SK-N-SH treated with all-trans-retinoic acid at 6 μM for 48 hours (cell line): Measurements from ENCODE around the gene CREB3.

ENCODE experiments used
- ARNTL ChIP-seq: fragments of 450-650 bp; formaldehyde crosslinking; IDR thresholded peaks from 2 replicates; pipeline ENCODE4 v1.5.0; 2020; ENCODE audit warnings: low read depth, mild to moderate bottlenecking, moderate library complexity, borderline replicate concordance
- CSRNP3 ChIP-seq: fragments of 250-450 bp; sonication (Bioruptor Pico); IDR thresholded peaks from 2 replicates; pipeline ENCODE4 v1.5.1; 2021; ENCODE audit warnings: mild to moderate bottlenecking, moderate library complexity
- ESRRG ChIP-seq: fragments of 250-450 bp; sonication (Bioruptor Pico); IDR thresholded peaks from 2 replicates; pipeline ENCODE4 v1.6.1; 2021; ENCODE audit warnings: mild to moderate bottlenecking
- OSR1 ChIP-seq: fragments of 250-450 bp; sonication (Bioruptor Pico); IDR thresholded peaks from 2 replicates; pipeline ENCODE4 v1.8.0; 2022; ENCODE audit warnings: moderate library complexity, mild to moderate bottlenecking, inconsistent platforms
- PATZ1 ChIP-seq: fragments of 250-450 bp; sonication (Bioruptor Pico); IDR thresholded peaks from 2 replicates; pipeline ENCODE4 v1.8.0; 2020; ENCODE audit warnings: mild to moderate bottlenecking, moderate library complexity, borderline replicate concordance
- RARB ChIP-seq: fragments of 250-450 bp; sonication (Bioruptor Pico); IDR thresholded peaks from 2 replicates; pipeline ENCODE4 v1.8.0; 2021; ENCODE audit warnings: mild to moderate bottlenecking, moderate library complexity
- SNAI2 ChIP-seq: fragments of 250-450 bp; sonication (Bioruptor Pico); IDR thresholded peaks from 2 replicates; pipeline ENCODE4 v1.5.0; 2020; ENCODE audit warnings: mild to moderate bottlenecking, moderate library complexity
- TCF4 ChIP-seq: fragments of 250-450 bp; sonication (Bioruptor Pico); IDR thresholded peaks from 2 replicates; pipeline ENCODE4 v1.8.0; 2021; ENCODE audit warnings: mild to moderate bottlenecking, moderate library complexity, borderline replicate concordance
- TOX ChIP-seq: fragments of 250-450 bp; sonication (Bioruptor Pico); IDR thresholded peaks from 2 replicates; pipeline ENCODE4 v1.8.0; 2021; ENCODE audit warnings: mild to moderate bottlenecking, moderate library complexity, borderline replicate concordance
- ZC3H10 ChIP-seq: fragments of 250-450 bp; sonication (Bioruptor Pico); IDR thresholded peaks from 2 replicates; pipeline ENCODE4 v1.5.1; 2021; ENCODE audit warnings: mild to moderate bottlenecking, moderate library complexity
- ZFP3 ChIP-seq: fragments of 250-450 bp; sonication (Bioruptor Pico); IDR thresholded peaks from 2 replicates; pipeline ENCODE4 v1.5.0; 2020; ENCODE audit warnings: mild to moderate bottlenecking, moderate library complexity
- ZFP30 ChIP-seq: fragments of 450-650 bp; formaldehyde crosslinking; IDR thresholded peaks from 2 replicates; pipeline ENCODE4 v1.5.0; 2022; ENCODE audit warnings: mild to moderate bottlenecking, moderate library complexity
- ZNF565 ChIP-seq: fragments of 450-650 bp; formaldehyde crosslinking; conservative IDR thresholded peaks from 2 replicates; pipeline ENCODE4 v1.5.0; 2020; ENCODE audit warnings: low read depth, mild to moderate bottlenecking, moderate library complexity
- ZNF70 ChIP-seq: fragments of 450-650 bp; formaldehyde crosslinking; IDR thresholded peaks from 2 replicates; pipeline ENCODE4 v1.5.0; 2020; ENCODE audit warnings: mild to moderate bottlenecking, moderate library complexity

DNA sequence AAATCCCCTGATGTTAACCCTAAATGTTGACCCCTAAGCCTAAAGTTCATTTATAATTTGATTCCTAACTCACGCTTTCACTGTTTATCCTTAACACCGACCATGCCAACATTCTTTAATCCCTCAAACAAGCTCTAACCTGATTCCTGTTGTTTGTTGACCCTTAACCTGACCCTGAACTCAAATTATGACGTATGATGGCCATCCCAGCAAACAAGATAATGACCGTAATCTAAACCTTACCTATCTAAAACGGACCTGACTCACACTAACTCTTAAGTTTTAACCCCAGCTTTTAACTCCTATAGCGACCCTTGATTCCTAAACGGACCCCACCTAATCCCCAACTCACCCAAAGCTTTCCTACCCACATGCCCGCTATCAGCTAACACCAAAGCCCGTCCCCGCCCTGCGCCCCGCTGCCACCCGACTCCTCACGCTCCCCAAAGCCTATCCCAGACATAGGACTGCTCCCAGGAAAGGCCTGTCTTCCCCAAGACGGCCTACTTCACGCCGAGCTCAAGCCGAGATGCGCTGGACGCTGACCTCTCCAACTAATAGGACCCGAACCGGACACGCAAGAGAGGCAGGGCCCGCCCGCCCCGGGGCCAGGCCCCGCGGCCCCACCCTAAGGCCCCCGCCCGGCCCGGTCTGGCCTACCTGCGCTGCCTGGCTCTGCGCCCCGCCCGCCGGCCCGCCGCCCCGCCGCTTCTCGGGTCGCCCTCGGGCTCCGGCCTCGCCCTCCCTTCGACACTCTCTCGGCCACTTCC, 866 bp upstream of the CREB3 start:
- TF ChIP-seq RARB (CRISPR knock-in tag) (no peak), TCF4 (CRISPR knock-in tag) (no peak), PATZ1 (no peak), ZFP30 (no peak), ZNF70 (no peak), ZNF565 (CRISPR knock-in tag) (no peak), CSRNP3 (CRISPR knock-in tag) (no peak), ARNTL (CRISPR knock-in tag) (no peak), ESRRG (CRISPR knock-in tag) (no peak), OSR1 (no peak), ZC3H10 (CRISPR knock-in tag) (no peak), ZFP3 (CRISPR knock-in tag) (no peak), SNAI2 (no peak), TOX (no peak)
